GM23248 (cell line): ENCODE measurements around the gene C2orf42.

Experiments
- EZH2 ChIP-seq: fragments of 200-600 bp; sonication (generic); IDR thresholded peaks from 2 replicates; pipeline ENCODE4 v1.6.1; 2018; ENCODE audit warnings: antibody characterized with exemption, mild to moderate bottlenecking; ENCODE audit not compliant: insufficient read depth, poor library complexity, severe bottlenecking
- EZH2phosphoT487 ChIP-seq: fragments of 200-600 bp; sonication (generic); IDR thresholded peaks from 2 replicates; pipeline ENCODE4 v1.6.1; 2018; ENCODE audit warnings: antibody characterized with exemption, moderate library complexity, mild to moderate bottlenecking, low read depth; ENCODE audit not compliant: insufficient read depth

GRCh38 chr2:70188460-70188859, 2.4 kb downstream of the C2orf42 start:
- TF ChIP-seq EZH2 (no peak), EZH2phosphoT487 (no peak)
